ENCODE data around the gene MAP3K21.

Gene MAP3K21

DNA sequence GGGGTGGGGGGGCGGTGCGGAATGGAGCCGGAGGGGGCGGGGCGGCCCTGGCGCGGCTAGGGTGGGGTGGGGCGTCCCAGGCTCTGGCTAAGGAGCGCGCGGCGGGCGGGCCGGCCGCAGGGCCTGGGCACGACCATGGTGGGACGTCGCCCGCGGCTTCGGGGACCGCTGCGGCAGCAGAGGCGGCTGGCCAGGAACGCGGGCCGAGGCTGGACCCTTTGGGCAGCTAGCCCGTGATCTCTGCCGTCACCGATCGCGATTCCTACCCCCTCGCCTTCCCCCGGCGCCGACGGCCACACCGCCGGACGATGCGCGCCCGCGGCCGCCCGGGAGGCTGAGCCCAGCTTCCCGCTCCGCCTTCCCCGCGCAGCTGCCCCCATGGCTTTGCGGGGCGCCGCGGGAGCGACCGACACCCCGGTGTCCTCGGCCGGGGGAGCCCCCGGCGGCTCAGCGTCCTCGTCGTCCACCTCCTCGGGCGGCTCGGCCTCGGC lies at the start of gene MAP3K21:
TSS of gene MAP3K21 (plus strand) at position 74 of the 491 bp plus-strand sequence. CDS start at position 379, 305 bp downstream.
- DNase-seq, result no peak

GRCh38 chr1:233278631-233279030 lies 48.9 kb upstream of the MAP3K21 start:
- DNase-seq, result no peak

DNA sequence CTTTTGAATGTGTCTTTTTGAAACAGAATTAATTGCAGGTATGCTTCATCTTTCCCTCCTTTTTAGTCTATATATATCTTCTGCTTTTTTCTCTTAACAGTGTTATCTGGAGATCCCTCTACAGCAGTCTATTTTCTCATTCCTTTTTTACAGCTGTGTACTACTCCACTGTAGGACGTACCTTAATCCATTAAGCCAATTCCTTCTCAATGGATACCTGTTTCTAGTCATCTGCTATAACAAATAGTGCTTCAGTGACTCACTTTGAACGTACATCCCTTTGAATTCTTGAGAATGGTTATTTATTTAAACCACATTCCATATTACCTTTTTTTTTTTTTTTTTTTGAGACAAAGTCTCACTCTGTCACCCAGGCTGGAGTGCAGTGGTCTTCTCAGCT lies 47.6 kb upstream of the MAP3K21 start:
- no peak for DNase-seq

DNA sequence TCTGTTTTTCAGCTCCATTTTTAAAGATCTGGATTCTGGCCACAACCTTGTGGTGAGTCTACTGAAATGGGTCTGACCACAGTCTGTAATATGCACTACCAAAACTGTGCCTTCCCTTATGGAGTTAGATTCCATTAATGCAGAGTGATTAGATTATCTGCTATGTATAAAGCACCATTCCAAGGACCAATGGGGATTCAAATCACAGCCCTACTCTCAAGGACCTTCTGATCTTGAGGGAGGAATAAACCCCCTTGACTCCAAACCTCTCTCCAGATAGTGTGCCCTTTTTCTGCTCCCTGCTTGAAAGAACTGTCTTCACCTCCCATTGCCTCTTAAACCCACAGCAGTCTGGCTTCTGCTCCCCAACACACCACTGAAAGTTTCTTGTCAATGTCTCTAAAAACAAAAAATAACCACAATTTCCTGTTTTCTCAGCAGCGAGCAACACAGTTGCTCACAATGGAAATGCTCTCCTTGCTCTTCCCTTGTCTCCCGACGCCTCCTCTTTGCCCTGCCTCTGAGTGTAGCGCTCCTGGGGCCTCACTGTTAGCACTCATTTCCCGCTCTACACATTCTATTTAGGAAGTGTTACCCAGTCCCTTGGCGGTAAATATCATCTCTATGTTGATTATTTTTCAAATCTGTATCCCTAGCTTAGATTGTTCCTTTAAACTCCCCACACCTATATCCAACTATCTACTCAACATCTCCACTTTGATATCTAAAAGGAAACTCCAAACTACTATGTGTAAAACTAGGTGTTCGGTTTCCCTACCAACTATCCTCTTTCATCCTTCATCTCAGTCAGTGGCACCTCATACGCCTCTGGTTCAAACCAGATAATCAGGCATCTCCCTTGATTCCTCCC lies 45.6 kb upstream of the MAP3K21 start:
- DNase-seq, result no peak

GRCh38 chr1:233282582-233282886 lies 45.0 kb upstream of the MAP3K21 start:
- no peak for DNase-seq

- DNase-seq, result peak; percentile 68
Observed at GRCh38 chr1:233289676-233290075, 37.8 kb upstream of the MAP3K21 start.

DNA sequence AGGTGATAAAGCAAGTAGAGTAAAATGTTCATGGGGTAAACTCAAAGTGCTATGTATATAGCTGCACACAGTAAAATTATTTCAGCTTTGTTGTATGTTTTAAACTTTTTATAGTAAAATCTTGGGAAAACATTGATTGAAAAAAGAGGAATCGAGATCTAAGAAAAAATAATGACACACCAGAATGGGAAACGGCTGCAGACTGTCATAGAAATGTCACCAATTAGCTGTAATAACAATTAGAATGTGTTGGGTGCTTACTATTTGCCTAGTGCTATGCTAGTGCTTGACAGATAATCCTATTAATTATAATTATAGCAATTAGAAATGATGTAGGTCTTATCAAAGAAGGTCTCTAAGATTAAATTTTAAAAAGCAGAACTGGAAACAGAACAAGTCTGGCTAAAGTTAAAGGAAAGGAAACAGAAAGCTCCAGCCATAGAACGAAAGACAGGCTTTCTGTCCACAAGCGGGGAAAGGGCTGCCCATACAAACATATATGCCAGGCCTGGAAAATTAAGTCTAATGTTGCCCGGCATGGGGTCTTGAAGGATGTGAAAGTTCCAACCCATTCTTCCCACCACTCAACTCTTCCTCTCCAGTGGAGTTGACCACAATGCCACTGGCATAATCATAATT lies 37.0 kb upstream of the MAP3K21 start:
- no peak for DNase-seq

GRCh38 chr1:233293556-233294446 lies 33.7 kb upstream of the MAP3K21 start:
- DNase-seq, result no peak

- peak; percentile 63 for DNase-seq
Observed at GRCh38 chr1:233294913-233295236, 32.6 kb upstream of the MAP3K21 start.

- DNase-seq, result peak; percentile 77
Observed at GRCh38 chr1:233295237-233295974, 32.1 kb upstream of the MAP3K21 start, which contains the start of gene PCNX2. TSS of gene PCNX2 (minus strand) at chr1:233295725. CDS start at chr1:233295478, 247 bp downstream.

- no peak for DNase-seq
Observed at GRCh38 chr1:233295975-233296322, 31.6 kb upstream of the MAP3K21 start.

DNA sequence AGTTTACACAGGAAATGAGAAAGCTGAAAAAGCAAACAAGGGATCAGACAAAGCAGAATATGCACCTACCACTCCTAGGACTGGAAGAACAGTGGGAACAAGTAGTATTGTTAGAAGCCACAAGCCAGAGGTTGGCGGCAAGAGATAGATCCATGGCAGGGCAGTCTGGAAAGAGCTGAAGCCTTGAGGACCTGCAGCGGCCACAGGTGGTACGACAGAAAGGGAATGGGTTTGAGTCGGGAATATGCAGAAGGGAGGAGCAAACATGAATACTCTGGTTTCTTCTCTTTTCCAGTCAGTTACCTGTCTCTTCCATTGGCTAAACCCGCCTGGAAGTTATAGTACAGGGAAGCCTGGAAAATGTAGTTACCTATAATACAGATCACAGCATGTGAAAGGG lies 28.1 kb upstream of the MAP3K21 start:
- DNase-seq, result no peak

- no peak for DNase-seq
Observed at GRCh38 chr1:233300326-233300725, 27.2 kb upstream of the MAP3K21 start.

DNA sequence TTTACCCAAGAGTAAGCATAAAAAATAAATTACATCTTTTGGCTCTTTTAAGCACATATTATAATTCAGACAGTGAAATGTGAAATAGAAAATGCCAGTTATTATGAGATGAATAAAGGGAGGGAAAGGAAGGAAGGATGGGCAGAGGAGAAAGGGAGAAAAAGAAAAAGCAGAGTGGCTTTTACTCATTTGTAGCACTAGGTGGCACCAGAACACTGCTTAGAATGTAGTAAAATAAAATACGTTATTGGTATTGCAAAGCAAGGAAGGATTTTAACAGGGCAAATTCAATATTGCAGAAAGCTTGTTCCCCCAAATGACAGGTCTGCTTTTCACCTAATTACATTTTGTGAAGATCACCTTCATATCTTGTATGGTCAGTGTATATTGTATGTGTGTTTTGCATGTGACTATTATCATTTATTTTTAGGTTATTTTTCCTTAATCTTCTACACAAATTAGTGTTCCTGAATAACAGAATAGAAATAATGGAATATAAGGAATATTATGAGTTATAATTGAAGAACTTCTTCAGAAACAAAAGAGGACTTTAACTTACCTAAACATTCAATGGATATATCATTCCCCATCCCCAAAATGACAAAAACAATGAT lies 22.9 kb upstream of the MAP3K21 start:
- DNase-seq, result peak; percentile 32

DNA sequence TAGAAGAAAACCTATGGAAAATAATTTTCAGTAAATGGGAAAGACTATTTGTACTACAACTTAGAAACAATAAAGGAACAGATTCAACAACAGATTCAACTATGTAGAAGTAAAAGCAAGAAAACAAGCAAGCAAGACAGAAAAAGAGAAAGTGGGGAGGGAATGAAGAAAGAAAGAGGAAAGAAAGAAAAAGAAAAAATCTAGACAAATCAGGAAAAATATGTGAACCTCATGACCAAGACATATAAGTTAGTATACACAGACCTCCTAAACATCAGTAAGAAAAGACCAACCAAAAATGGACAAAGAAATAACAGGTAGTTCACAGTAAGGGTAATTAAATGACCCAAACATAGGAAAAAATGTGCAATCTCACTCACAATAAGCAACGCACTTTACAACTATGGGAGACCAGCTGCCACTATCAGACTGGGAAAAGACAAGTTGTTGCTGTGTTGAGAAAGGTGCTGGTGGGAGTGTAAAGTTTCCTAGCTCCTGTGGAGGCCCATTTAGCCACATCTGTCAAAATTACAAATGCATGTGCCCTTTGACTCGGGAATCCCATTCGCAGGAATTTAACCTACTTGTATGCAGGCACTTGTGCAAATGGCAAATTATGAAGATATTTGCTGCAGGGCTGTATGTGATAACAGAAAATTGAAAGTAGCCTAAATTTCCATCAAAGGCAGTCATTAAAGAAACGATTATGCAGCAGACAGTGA lies 13.9 kb upstream of the MAP3K21 start:
- DNase-seq, result no peak

DNA sequence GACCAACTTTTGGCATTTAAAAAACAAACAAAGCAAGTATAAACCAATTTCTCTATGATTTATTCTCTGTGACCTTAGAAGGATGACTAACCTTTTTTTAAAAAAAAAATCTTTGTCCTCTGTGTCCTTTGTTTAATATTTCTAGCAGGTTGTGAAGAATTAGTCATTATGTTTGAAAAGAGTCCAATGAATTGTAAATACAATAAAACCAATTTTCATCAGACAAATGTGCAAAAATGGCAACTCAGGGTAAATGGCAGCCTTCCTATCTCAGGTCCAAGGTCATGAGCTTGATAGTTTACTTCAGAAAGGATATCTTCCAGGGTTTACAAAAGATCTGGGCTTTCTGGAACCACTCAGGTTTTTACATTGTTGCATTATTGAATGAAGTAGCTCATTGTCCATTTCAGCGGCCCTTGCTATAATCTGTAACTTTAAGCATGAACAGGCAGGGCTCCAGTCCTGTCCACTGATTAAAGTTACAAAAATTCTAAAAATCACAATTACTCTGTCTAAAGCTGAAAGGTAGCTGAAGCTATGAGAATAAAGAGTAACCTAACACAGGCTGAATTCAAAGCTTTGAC lies 11.7 kb upstream of the MAP3K21 start:
- DNase-seq, result no peak

DNA sequence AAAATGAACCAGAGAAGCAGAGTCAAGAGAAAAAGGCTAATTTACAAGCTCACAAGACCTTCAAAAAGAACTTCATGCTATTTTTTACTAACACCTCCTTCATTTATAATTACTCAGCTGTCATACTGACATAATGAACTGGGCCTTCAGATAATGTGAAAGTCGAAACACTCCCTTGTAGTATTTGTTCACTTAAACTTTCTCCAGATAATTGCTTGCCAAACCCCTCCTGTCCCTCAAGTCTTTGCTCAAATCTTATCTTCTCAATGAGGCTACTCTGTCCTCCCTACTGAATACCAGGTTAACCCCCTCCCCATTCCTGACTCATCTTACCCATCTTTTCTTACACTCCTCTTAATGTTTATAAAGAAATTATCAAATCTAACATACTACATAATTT lies 11.1 kb upstream of the MAP3K21 start:
- no peak for DNase-seq

DNA sequence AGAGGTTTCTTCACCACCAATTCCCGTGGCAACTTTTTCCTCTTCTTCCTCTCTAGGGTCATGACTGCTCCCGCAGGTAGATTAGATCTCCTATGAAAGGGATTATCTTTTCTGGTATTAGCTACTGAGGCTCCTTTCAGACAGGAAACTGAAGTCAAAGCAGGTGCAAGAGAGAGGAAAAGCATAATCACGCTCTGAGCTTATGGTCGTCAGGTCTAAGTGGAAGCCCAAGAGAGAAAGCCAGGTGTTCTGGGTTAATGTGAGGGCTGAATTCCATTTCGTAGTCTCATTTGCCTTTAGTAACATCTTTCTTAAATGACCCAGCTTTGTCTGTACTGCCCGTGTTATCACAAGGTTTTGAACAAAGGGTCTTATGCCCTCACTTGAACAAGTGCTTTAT lies 8.3 kb upstream of the MAP3K21 start:
- no peak for DNase-seq

- no peak for DNase-seq
Observed at GRCh38 chr1:233320023-233320422, 7.5 kb upstream of the MAP3K21 start.

DNA sequence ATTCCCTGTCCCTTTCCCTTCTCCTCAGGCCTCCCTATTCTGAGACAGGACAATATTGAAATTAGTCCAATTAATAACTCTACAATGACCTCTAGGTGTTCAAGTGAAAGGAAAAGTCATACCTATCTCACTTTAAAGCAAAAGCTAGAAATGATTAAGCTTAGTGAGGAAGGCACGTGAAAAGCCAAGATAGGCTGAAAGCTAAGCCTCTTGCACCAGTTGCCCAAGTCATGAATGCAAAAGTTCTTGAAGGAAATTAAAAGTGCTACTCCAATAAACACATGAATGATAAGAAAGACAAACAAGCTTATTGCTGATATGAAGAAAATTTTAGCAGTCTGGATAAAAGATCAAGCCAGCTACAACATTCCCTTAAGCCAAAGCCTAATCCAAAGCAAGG lies 3.8 kb upstream of the MAP3K21 start:
- no peak for DNase-seq

- no peak for DNase-seq
Observed at GRCh38 chr1:233326319-233326718, 1.2 kb upstream of the MAP3K21 start.
